GM10248 (cell line): ENCODE data around the gene HINT1.

ENCODE experiments used
- CTCF ChIA-PET: fragments of 300-600 bp; sonication (Branson Sonifier 250); formaldehyde crosslinking; extraction: SDS; loops from one replicate; lab custom pipeline; 2021; ENCODE audit warnings: antibody characterized with exemption; lab: Yijun Ruan, JAX
- POLR2A ChIA-PET: fragments of 350-650 bp; sonication (Branson Sonifier 250); formaldehyde crosslinking; extraction: SDS; loops from one replicate; lab custom pipeline; 2020; ENCODE audit warnings: antibody characterized with exemption; lab: Yijun Ruan, JAX
- DNase-seq: peaks from one replicate; pipeline ENCODE4 v3.0.0; 2012; ENCODE audit errors: extremely low spot score
- CTCF ChIP-seq: IDR thresholded peaks from 2 replicates; pipeline ENCODE4 v1.5.1; 2012; ENCODE audit warnings: mild to moderate bottlenecking, low read depth; ENCODE audit errors: extremely low read depth, missing control alignments, control extremely low read depth

HINT1 gene

DNA sequence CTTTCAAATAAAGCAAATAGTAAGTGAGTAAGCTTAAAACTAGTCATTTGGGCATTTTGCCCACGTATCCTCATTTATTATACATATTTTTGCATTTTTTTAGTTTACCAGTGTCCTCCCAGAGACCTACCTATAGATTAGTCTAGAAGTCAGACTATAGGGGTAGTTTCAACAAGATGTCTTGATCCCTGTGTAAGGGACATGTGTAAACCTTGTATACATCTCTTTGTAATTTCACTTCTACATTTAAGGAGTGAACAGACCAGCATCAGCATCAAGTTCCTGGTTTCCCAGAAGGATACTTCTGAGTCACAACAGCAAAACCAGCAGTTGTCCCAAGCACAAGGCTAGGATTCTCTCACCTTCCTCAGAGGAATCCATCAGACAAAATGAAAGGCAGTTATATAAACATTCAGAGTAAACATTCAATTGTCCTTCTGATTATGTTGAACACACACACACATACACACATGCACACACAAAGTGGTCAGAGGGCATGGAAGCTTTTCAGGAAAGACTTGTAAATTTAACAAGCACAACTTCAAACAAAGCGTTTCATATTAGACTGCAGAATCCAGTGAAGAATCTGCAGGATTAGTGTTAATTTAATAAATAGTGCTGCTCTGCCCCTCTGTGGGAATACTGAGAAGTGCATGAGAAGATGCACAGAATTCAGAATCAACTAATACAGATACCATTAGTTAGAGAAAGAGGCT, 55.4 kb downstream of the HINT1 start:
- ChIA-PET CTCF (interaction anchor here (1.0 to 1.9 kb wide), 5 partner anchors 235 to 1742 kb away, joined by 3 to 11 read pairs (median 5); no protein-coding TSS in a partner anchor), POLR2A (interaction anchor here (0.6 kb wide), 1 partner anchor 718 kb away, joined by 3 read pairs; no protein-coding TSS in a partner anchor)
- DNase-seq: peak; percentile 53
- TF ChIP-seq CTCF: peak; percentile 79
